HepG2 (cell line): ENCODE measurements around the gene TAS2R8. TPM values are rescaled to one million over a fixed set of nuclear protein-coding genes. Genes with fewer than 3 reads are reported as not detected.

Source experiments
- ATAC-seq: fragments of 200-7000 bp; cut with Tn5 transposase; 3 replicates; pipeline ENCODE4 v1.9.1; 2020; ENCODE audit warnings: mild to moderate bottlenecking, moderate library complexity
- BruUV-seq: library from RNA; stranded (reverse); fragments of 400-500 nt; replicated peaks from 2 replicates; lab custom pipeline; 2021; lab: Mats Ljungman, UMichigan
- CTCF ChIA-PET: fragments of 300-600 bp; formaldehyde crosslinking; extraction: SDS; loops from one replicate; lab custom pipeline; 2021; ENCODE audit warnings: low total read pairs, inconsistent platforms, low intra/inter-chr PET ratio; lab: Yijun Ruan, JAX
- POLR2A ChIA-PET: fragments of 350-600 bp; sonication (Branson Sonifier 250); formaldehyde crosslinking; loops from one replicate; lab custom pipeline; 2020; ENCODE audit warnings: antibody characterized with exemption, inconsistent platforms; lab: Yijun Ruan, JAX
- DNase-seq: peaks from one replicate; pipeline ENCODE4 v3.0.0-alpha.2; 2015; ENCODE audit warnings: low spot score
- FAIRE-seq: peaks from 3 replicates; lab custom pipeline; 2011; peaks lifted over from hg19 to GRCh38; lab: Jason Lieb, UNC
- H2AFZ ChIP-seq: one replicate; pipeline ENCODE4 v1.6.1; 2011; ENCODE audit warnings: low read length, inconsistent platforms
- H3K27ac ChIP-seq: fragments of 300-600 bp; 3 replicates; pipeline ENCODE4 v1.8.0; 2011; ENCODE audit warnings: mixed run types, mild to moderate bottlenecking, mixed read lengths, low read length, inconsistent platforms; ENCODE audit not compliant: insufficient read depth; ENCODE audit errors: extremely low read length
- H3K27me3 ChIP-seq, 2 experiments: fragments of 200-600 bp in 1 of 2; 2 replicates in 1 of 2; 3 replicates in 1 of 2; pipeline versions ENCODE4 v1.6.0 to v1.8.0; 2011; ENCODE audit warnings: low read length in 2 of 2, mild to moderate bottlenecking in 2 of 2, moderate library complexity in 2 of 2, inconsistent platforms in 1 of 2; ENCODE audit not compliant: insufficient read depth in 2 of 2, control insufficient read depth in 1 of 2
- H3K36me3 ChIP-seq, 2 experiments: fragments of 200-600 bp in 1 of 2; replicated peaks in 1 of 2; 2 replicates in 1 of 2; 3 replicates in 1 of 2; pipeline versions ENCODE4 v1.5.1 to v1.8.0; 2011; ENCODE audit warnings: low read length in 2 of 2, inconsistent platforms in 1 of 2; ENCODE audit not compliant: insufficient read depth in 2 of 2, control insufficient read depth in 1 of 2
- H3K4me1 ChIP-seq: 2 replicates; pipeline ENCODE4 v1.5.1; 2012; ENCODE audit warnings: low read length, inconsistent platforms; ENCODE audit not compliant: insufficient read depth
- H3K4me2 ChIP-seq: 2 replicates; pipeline ENCODE4 v1.6.0; 2011; ENCODE audit warnings: low read depth, low read length, inconsistent platforms
- H3K4me3 ChIP-seq, 3 experiments: fragments of 200-600 bp in 1 of 3; sonication (generic), shearing (Covaris generic) in 1 of 3; replicated peaks in 1 of 3; 2 replicates each; pipeline ENCODE4 v1.5.1; 2011 to 2016; ENCODE audit warnings: low read length in 3 of 3, inconsistent platforms in 2 of 3, low read depth in 2 of 3, mild to moderate bottlenecking in 2 of 3, control low read depth in 1 of 3, mixed read lengths in 1 of 3; ENCODE audit not compliant: insufficient read depth in 1 of 3
- H3K79me2 ChIP-seq: one replicate; pipeline ENCODE4 v1.6.1; 2011; ENCODE audit warnings: low read length, inconsistent platforms; ENCODE audit not compliant: insufficient read depth
- H3K9ac ChIP-seq: 2 replicates; pipeline ENCODE4 v1.6.0; 2011; ENCODE audit warnings: mild to moderate bottlenecking, low read depth, low read length, inconsistent platforms; ENCODE audit not compliant: insufficient read depth
- H3K9me3 ChIP-seq: 2 replicates; pipeline ENCODE4 v1.5.1; 2012; ENCODE audit warnings: mild to moderate bottlenecking, low read length
- H4K20me1 ChIP-seq: 2 replicates; pipeline ENCODE4 v1.6.0; 2011; ENCODE audit warnings: inconsistent platforms, mild to moderate bottlenecking, low read length, moderate library complexity; ENCODE audit not compliant: insufficient read depth
- CBX5 ChIP-seq: sonication (generic); formaldehyde crosslinking; IDR thresholded peaks from 2 replicates; pipeline ENCODE4 v1.4.0; 2020; ENCODE audit warnings: missing genetic modification reagents, borderline replicate concordance
- EP300 ChIP-seq, 3 experiments: sonication (generic) in 1 of 3; formaldehyde crosslinking in 1 of 3; IDR thresholded peaks; 2 replicates each; pipeline versions ENCODE4 v1.5.1 to v1.6.1; 2011 to 2020; ENCODE audit warnings: low read depth in 2 of 3, low read length in 2 of 3, borderline replicate concordance in 1 of 3, improper control_type of control experiment in 1 of 3, mild to moderate bottlenecking in 1 of 3, missing genetic modification reagents in 1 of 3, moderate library complexity in 1 of 3
- EZH2 ChIP-seq: conservative IDR thresholded peaks from 2 replicates; pipeline ENCODE4 v1.6.1; 2012; ENCODE audit warnings: mild to moderate bottlenecking, low read depth, low read length, moderate library complexity
- GMEB2 ChIP-seq: IDR thresholded peaks from 2 replicates; pipeline ENCODE4 v1.6.1; 2016; ENCODE audit warnings: missing biosample characterization, missing genetic modification reagents, low read depth
- MIER3 ChIP-seq: IDR thresholded peaks from 2 replicates; pipeline ENCODE4 v1.6.1; 2016; ENCODE audit warnings: missing compliant biosample characterization, borderline replicate concordance
- RCOR2 ChIP-seq: IDR thresholded peaks from 2 replicates; pipeline ENCODE4 v1.6.1; 2016; ENCODE audit warnings: missing biosample characterization, missing genetic modification reagents
- SRF ChIP-seq: IDR thresholded peaks from 2 replicates; pipeline ENCODE4 v1.6.1; 2011; ENCODE audit warnings: mild to moderate bottlenecking, low read depth, low read length, moderate library complexity
- ZNF292 ChIP-seq: sonication (generic); formaldehyde crosslinking; IDR thresholded peaks from 2 replicates; pipeline ENCODE4 v1.8.1; 2022; ENCODE audit warnings: mild to moderate bottlenecking, low read depth, missing genetic modification reagents, borderline replicate concordance
- ZNF30 ChIP-seq: sonication (generic); formaldehyde crosslinking; IDR thresholded peaks from 2 replicates; pipeline ENCODE4 v1.5.0; 2020; ENCODE audit warnings: mild to moderate bottlenecking, missing genetic modification reagents
- ZNF468 ChIP-seq: sonication (generic); formaldehyde crosslinking; IDR thresholded peaks from 2 replicates; pipeline ENCODE4 v1.8.0; 2022; ENCODE audit warnings: mild to moderate bottlenecking, moderate library complexity, missing genetic modification reagents
- ZNF782 ChIP-seq: sonication (generic); formaldehyde crosslinking; IDR thresholded peaks from 2 replicates; pipeline ENCODE4 v1.4.0; 2020; ENCODE audit warnings: missing genetic modification reagents, mild to moderate bottlenecking, borderline replicate concordance
- ZNF879 ChIP-seq: sonication (generic); formaldehyde crosslinking; IDR thresholded peaks from 2 replicates; pipeline ENCODE4 v1.8.1; 2023; ENCODE audit warnings: missing genetic modification reagents
- WGBS: methylation state at CpG from one replicate; pipeline ENCODE4 v1.1.6; 2017; ENCODE audit warnings: low lambda C conversion rate; 5-methylcytosine and 5-hydroxymethylcytosine counted together
- in situ Hi-C: cut with HindIII; loops from 2 replicates; pipeline ENCODE4 v1.10.0; 2017; ENCODE audit warnings: low pct_unique_long_range_greater_than_20kb; ENCODE audit not compliant: extremely low pct_ligation_motif_present
- intact Hi-C: fragments of 100-400 bp; cut with micrococcal nuclease; formaldehyde crosslinking; loops from one replicate; pipeline ENCODE4 v1.10.0; 2022; ENCODE audit not compliant: unreplicated experiment
- polyA plus RNA-seq, 8 experiments: library from polyadenylated mRNA; depleted of rRNA in 3 of 8; stranded (reverse) in 7 of 8; unstranded in 1 of 8; fragments of >200 nt; fragmentation: Illumina TruSeq in 4 of 8; extraction: Trizol in 4 of 8; gene quantifications; 2 replicates each; pipeline versions ENCODE4 v1.2.1 to v1.2.3, GENCODE V29; 2011 to 2016; ENCODE audit warnings: low read depth in 4 of 8, missing spikeins in 1 of 8, mixed read lengths in 1 of 8; ENCODE audit not compliant: insufficient read depth in 1 of 8
- total RNA-seq, 5 experiments: library from RNA; depleted of rRNA; stranded (reverse); fragments of >200 nt; fragmentation: Illumina TruSeq; extraction: Trizol; gene quantifications; 2 replicates each; pipeline ENCODE4 v1.2.3, GENCODE V29; 2016; ENCODE audit warnings: low read depth in 1 of 5

Gene TAS2R8
- total and polyA plus RNA-seq, 2 of the 13 experiments (the other 11 are each of a cell fraction or from before 2014, with no cell fraction given), result 0.09 TPM; not detected in 1

DNA sequence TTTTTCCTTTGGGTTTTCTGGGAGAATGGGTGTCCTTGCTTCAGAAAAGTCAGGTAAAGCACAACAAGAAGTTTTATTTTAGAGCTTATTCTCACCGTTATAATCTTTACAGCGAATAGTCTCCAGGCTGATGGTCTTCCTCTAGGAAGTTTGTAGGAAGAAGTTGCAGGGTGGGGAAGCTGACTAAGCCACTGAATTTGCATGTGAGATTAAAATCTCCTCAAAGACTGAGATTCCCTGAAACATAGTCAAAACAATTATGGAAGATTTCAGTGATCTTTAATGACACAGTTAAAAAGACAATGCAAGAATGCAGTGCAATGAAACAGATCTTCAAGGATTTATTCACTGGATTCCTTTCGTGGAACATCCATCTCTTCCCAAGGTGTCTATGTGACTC lies 17.9 kb upstream of the TAS2R8 start:
- H4K20me1 ChIP-seq, result no peaks in the 10 kb centered on the region
- H3K4me2 ChIP-seq, result no peak overlapping the region
- no peaks in the 10 kb centered on the region for H3K9me3 ChIP-seq
- BruUV-seq, result no TSS peak
- 78% methylated on average over 3 of the region's 3 CpGs for WGBS
- no peak overlapping the region for H3K27ac ChIP-seq
- in situ Hi-C loops (no loop called here), intact Hi-C loops (no loop called here)
- ATAC-seq (no peak), DNase-seq (no peak), FAIRE-seq (no peak)
- H3K27me3 ChIP-seq, result no peaks in the 10 kb centered on the region
- CTCF ChIA-PET, result no interaction called here
- no peak overlapping the region for H2AFZ ChIP-seq
- TF ChIP-seq ZNF879, result no peak
- TF ChIP-seq ZNF782, result no peak
- no peak for TF ChIP-seq ZNF292
- no peak for TF ChIP-seq ZNF468 (CRISPR knock-in tag)
- no peak for TF ChIP-seq CBX5 (CRISPR knock-in tag)
- TF ChIP-seq EP300 (IDR thresholded peaks at IDR 0.05; ENCODE audit: low read depth in 2 of 2, low read length in 2 of 2), result no peak
- no peak for TF ChIP-seq EP300 (CRISPR knock-in tag; IDR thresholded peaks at IDR 0.05; ENCODE audit: borderline replicate concordance)
- TF ChIP-seq GMEB2, result no peak
- no peak for TF ChIP-seq SRF
- TF ChIP-seq MIER3, result no peak
- no peak for TF ChIP-seq EZH2
- TF ChIP-seq RCOR2 (CRISPR knock-in tag), result no peak
- no peak for TF ChIP-seq ZNF30
- POLR2A ChIA-PET, result no interaction called here
- no peaks in the 10 kb centered on the region for H3K4me1 ChIP-seq
- no peaks in the 10 kb centered on the region for H3K79me2 ChIP-seq
- H3K36me3 ChIP-seq, result no peaks in the 10 kb centered on the region
- no peak overlapping the region for H3K4me3 ChIP-seq
- no peak overlapping the region for H3K9ac ChIP-seq
